DND-41 (cell line): ENCODE data around the gene HLA-B.

ENCODE experiments used
- CTCF ChIP-seq: IDR thresholded peaks from 2 replicates; pipeline ENCODE4 v1.5.1; 2012; ENCODE audit warnings: borderline replicate concordance, low read length, moderate library complexity, mild to moderate bottlenecking; ENCODE audit not compliant: poor library complexity, severe bottlenecking; ENCODE audit errors: extremely low read depth
- EZH2 ChIP-seq: IDR thresholded peaks from 3 replicates; pipeline ENCODE4 v1.6.1; 2012; ENCODE audit warnings: borderline replicate concordance, low read depth, mild to moderate bottlenecking, moderate library complexity, low read length, inconsistent platforms; ENCODE audit not compliant: severe bottlenecking

GRCh38 chr6:31350196-31351032 lies 6.6 kb downstream of the HLA-B start:
- TF ChIP-seq CTCF (no peak), EZH2 (no peak)
